H1 (cell line): ENCODE results near the gene HLA-DMB. TPM values are rescaled to one million over a fixed set of nuclear protein-coding genes. Genes with fewer than 3 reads are reported as not detected.

Experiments
- CTCF ChIA-PET: fragments of 300-600 bp; sonication (Branson Sonifier 250); formaldehyde crosslinking; loops from one replicate; lab custom pipeline; 2021; ENCODE audit not compliant: partially characterized antibody; lab: Charles Lee
- POLR2A ChIA-PET: fragments of 300-600 bp; sonication (Branson Sonifier 250); formaldehyde crosslinking; loops from one replicate; lab custom pipeline; 2021; ENCODE audit warnings: inconsistent platforms; ENCODE audit not compliant: partially characterized antibody; lab: Charles Lee
- DNase-seq, 2 experiments: peaks; one replicate each; pipeline versions ENCODE4 v3.0.0 to v3.0.0-alpha.2; 2010 to 2022; ENCODE audit warnings: low spot score in 2 of 2, low read depth in 1 of 2, mixed read lengths in 1 of 2
- FAIRE-seq: peaks from 2 replicates; lab custom pipeline; 2011; peaks lifted over from hg19 to GRCh38; lab: Jason Lieb, UNC
- H2AFZ ChIP-seq: 2 replicates; pipeline ENCODE4 v1.8.1; 2012; ENCODE audit warnings: low read length, inconsistent platforms
- H2AK5ac ChIP-seq: 2 replicates; pipeline ENCODE4 v1.6.1; 2013; ENCODE audit warnings: low read depth, low read length
- H2BK120ac ChIP-seq: replicated peaks from 2 replicates; pipeline ENCODE3; 2013; ENCODE audit warnings: low read depth, low read length, inconsistent platforms
- H2BK12ac ChIP-seq: 2 replicates; pipeline ENCODE4 v1.6.1; 2013; ENCODE audit warnings: low read depth, low read length
- H2BK15ac ChIP-seq: 2 replicates; pipeline ENCODE4 v1.6.1; 2013; ENCODE audit warnings: low read length
- H2BK20ac ChIP-seq: 2 replicates; pipeline ENCODE4 v1.6.1; 2013; ENCODE audit warnings: low read length
- H2BK5ac ChIP-seq: 2 replicates; pipeline ENCODE4 v1.6.1; 2013; ENCODE audit warnings: low read depth, low read length
- H3K14ac ChIP-seq: 2 replicates; pipeline ENCODE4 v1.6.1; 2013; ENCODE audit warnings: inconsistent platforms; ENCODE audit not compliant: insufficient read length
- H3K18ac ChIP-seq: 2 replicates; pipeline ENCODE4 v1.6.1; 2013; ENCODE audit warnings: low read length; ENCODE audit errors: extremely low read depth
- H3K23ac ChIP-seq: 2 replicates; pipeline ENCODE4 v1.6.1; 2013; ENCODE audit warnings: inconsistent platforms; ENCODE audit not compliant: insufficient read length
- H3K23me2 ChIP-seq: 2 replicates; pipeline ENCODE4 v1.6.1; 2013; ENCODE audit warnings: low read depth, low read length
- H3K27ac ChIP-seq: 2 replicates; pipeline ENCODE4 v1.6.1; 2011; ENCODE audit warnings: low read depth, low read length, inconsistent platforms
- H3K27me3 ChIP-seq, 4 experiments: replicated peaks in 1 of 4; 1 replicate in 1 of 4; 2 replicates in 3 of 4; pipeline versions ENCODE4 v1.6.1 to v1.8.1; 2011 to 2013; ENCODE audit warnings: low read length in 3 of 4, mild to moderate bottlenecking in 3 of 4, inconsistent platforms in 2 of 4, mixed read lengths in 2 of 4, moderate library complexity in 1 of 4; ENCODE audit not compliant: control insufficient read depth in 3 of 4, insufficient read depth in 3 of 4; ENCODE audit errors: extremely low read depth in 1 of 4
- H3K36me3 ChIP-seq, 4 experiments: 2 replicates each; pipeline versions ENCODE4 v1.6.1 to v1.8.1; 2011 to 2013; ENCODE audit warnings: mild to moderate bottlenecking in 4 of 4, low read length in 3 of 4, moderate library complexity in 2 of 4, control low read depth in 1 of 4, inconsistent platforms in 1 of 4; ENCODE audit not compliant: insufficient read depth in 4 of 4, control insufficient read depth in 2 of 4
- H3K4ac ChIP-seq: replicated peaks from 2 replicates; pipeline ENCODE3; 2013; ENCODE audit warnings: low read length, low read depth, mixed read lengths, inconsistent platforms; ENCODE audit not compliant: insufficient read length
- H3K4me1 ChIP-seq, 4 experiments: replicated peaks in 1 of 4; 1 replicate in 1 of 4; 2 replicates in 3 of 4; pipeline versions ENCODE4 v1.6.1 to v1.8.1; 2011 to 2013; ENCODE audit warnings: low read length in 3 of 4, inconsistent platforms in 2 of 4, mixed read lengths in 1 of 4; ENCODE audit not compliant: insufficient read depth in 4 of 4, control insufficient read depth in 3 of 4
- H3K4me2 ChIP-seq, 2 experiments: 2 replicates each; pipeline versions ENCODE4 v1.6.1 to v1.8.1; 2011 to 2013; ENCODE audit warnings: low read depth in 2 of 2, low read length in 2 of 2, control low read depth in 1 of 2, inconsistent platforms in 1 of 2, mild to moderate bottlenecking in 1 of 2; ENCODE audit not compliant: insufficient read depth in 1 of 2
- H3K4me3 ChIP-seq, 4 experiments: fragments of 200-600, 300-600 bp in 1 of 4; sonication (generic), shearing (Covaris generic), sonication (Bioruptor Twin) in 1 of 4; 2 replicates each; pipeline versions ENCODE4 v1.5.1 to v1.8.1; 2011 to 2016; ENCODE audit warnings: low read length in 4 of 4, low read depth in 3 of 4, control low read depth in 2 of 4, inconsistent platforms in 2 of 4, mild to moderate bottlenecking in 2 of 4, mixed read lengths in 1 of 4, moderate library complexity in 1 of 4; ENCODE audit not compliant: insufficient read depth in 2 of 4; ENCODE audit errors: extremely low read depth in 1 of 4
- H3K56ac ChIP-seq: replicated peaks from 2 replicates; pipeline ENCODE3; 2013; ENCODE audit warnings: low read depth, mild to moderate bottlenecking, mixed read lengths, low read length, inconsistent platforms; ENCODE audit not compliant: insufficient read length
- H3K79me1 ChIP-seq: 2 replicates; pipeline ENCODE4 v1.6.1; 2013; ENCODE audit warnings: low read depth, low read length, control low read depth
- H3K79me2 ChIP-seq, 2 experiments: 2 replicates each; pipeline versions ENCODE4 v1.6.1 to v1.8.1; 2012 to 2013; ENCODE audit warnings: low read length in 2 of 2, mild to moderate bottlenecking in 2 of 2, inconsistent platforms in 1 of 2; ENCODE audit not compliant: insufficient read depth in 2 of 2, control insufficient read depth in 1 of 2
- H3K9ac ChIP-seq, 4 experiments: replicated peaks in 1 of 4; 1 replicate in 1 of 4; 2 replicates in 3 of 4; pipeline versions ENCODE4 v1.6.1 to v1.8.1; 2011 to 2013; ENCODE audit warnings: low read depth in 3 of 4, low read length in 3 of 4, control low read depth in 2 of 4, mild to moderate bottlenecking in 2 of 4, moderate library complexity in 2 of 4, inconsistent platforms in 1 of 4; ENCODE audit errors: extremely low read depth in 1 of 4
- H3K9me3 ChIP-seq, 2 experiments: 2 replicates each; pipeline versions ENCODE4 v1.6.1 to v1.8.1; 2012 to 2013; ENCODE audit warnings: mild to moderate bottlenecking in 2 of 2, moderate library complexity in 2 of 2, control low read depth in 1 of 2, inconsistent platforms in 1 of 2, low read depth in 1 of 2, low read length in 1 of 2, mixed read lengths in 1 of 2; ENCODE audit not compliant: insufficient read depth in 2 of 2
- H4K20me1 ChIP-seq, 2 experiments: replicated peaks in 1 of 2; 2 replicates each; pipeline versions ENCODE3 to v1.8.1; 2011 to 2013; ENCODE audit warnings: inconsistent platforms in 2 of 2, low read length in 2 of 2, mild to moderate bottlenecking in 1 of 2; ENCODE audit not compliant: insufficient read depth in 2 of 2, control insufficient read depth in 1 of 2
- H4K5ac ChIP-seq: 2 replicates; pipeline ENCODE4 v1.6.1; 2013; ENCODE audit warnings: low read length, low read depth, mixed read lengths, inconsistent platforms; ENCODE audit not compliant: insufficient read length
- H4K8ac ChIP-seq: 2 replicates; pipeline ENCODE4 v1.8.0; 2013; ENCODE audit warnings: mild to moderate bottlenecking, moderate library complexity, low read length, inconsistent platforms; ENCODE audit not compliant: insufficient read depth; ENCODE audit errors: extremely low read depth
- H4K91ac ChIP-seq: replicated peaks from 2 replicates; pipeline ENCODE3; 2013; ENCODE audit warnings: low read length, mixed read lengths, inconsistent platforms; ENCODE audit not compliant: insufficient read length
- ASH2L ChIP-seq: fragments of 200-600, 300-600 bp; sonication (generic); IDR thresholded peaks from one replicate; pipeline ENCODE4 v1.7.1; 2017; ENCODE audit warnings: low read length
- CHD2 ChIP-seq: IDR thresholded peaks from 2 replicates; pipeline ENCODE4 v1.6.1; 2012; ENCODE audit warnings: low read length, improper control_type of control experiment
- CREB1 ChIP-seq: IDR thresholded peaks from 2 replicates; pipeline ENCODE4 v1.6.1; 2012; ENCODE audit warnings: inconsistent platforms
- EGR1 ChIP-seq: IDR thresholded peaks from 2 replicates; pipeline ENCODE4 v1.6.1; 2011; ENCODE audit warnings: low read depth, low read length, borderline replicate concordance
- HDAC6 ChIP-seq: IDR thresholded peaks from one replicate; pipeline ENCODE4 v1.7.1; 2012; ENCODE audit warnings: low read depth, mild to moderate bottlenecking, inconsistent platforms, low read length, moderate library complexity
- JUN ChIP-seq: IDR thresholded peaks from 2 replicates; pipeline ENCODE4 v1.6.1; 2011; ENCODE audit warnings: low read depth, mild to moderate bottlenecking, improper control_type of control experiment, low read length
- KDM4A ChIP-seq: IDR thresholded peaks from one replicate; pipeline ENCODE4 v1.7.1; 2012; ENCODE audit warnings: low read depth, mild to moderate bottlenecking, moderate library complexity, low read length, inconsistent platforms; ENCODE audit not compliant: severe bottlenecking
- PHF8 ChIP-seq: fragments of 200-600 bp; sonication (generic); conservative IDR thresholded peaks from 2 replicates; pipeline ENCODE4 v1.7.1; 2012; ENCODE audit warnings: low read depth, mild to moderate bottlenecking, inconsistent platforms, low read length, moderate library complexity
- POU5F1 ChIP-seq: IDR thresholded peaks from 2 replicates; pipeline ENCODE4 v1.6.1; 2011; ENCODE audit warnings: low read depth, mild to moderate bottlenecking, low read length, moderate library complexity
- RNF2 ChIP-seq: fragments of 200-900, 300-1000 bp; sonication (generic); IDR thresholded peaks from 2 replicates; pipeline ENCODE4 v1.7.1; 2016; ENCODE audit warnings: borderline replicate concordance, low read depth, mild to moderate bottlenecking, antibody characterized with exemption, low read length; ENCODE audit not compliant: poor library complexity, severe bottlenecking; ENCODE audit errors: missing control alignments
- SIX5 ChIP-seq: IDR thresholded peaks from 2 replicates; pipeline ENCODE4 v1.6.1; 2011; ENCODE audit warnings: mild to moderate bottlenecking, low read depth, low read length
- SP2 ChIP-seq: IDR thresholded peaks from 2 replicates; pipeline ENCODE4 v1.6.1; 2012; ENCODE audit warnings: mild to moderate bottlenecking, low read length, inconsistent platforms
- SRF ChIP-seq: IDR thresholded peaks from 2 replicates; pipeline ENCODE4 v1.6.1; 2011; ENCODE audit warnings: mild to moderate bottlenecking, low read depth, low read length, moderate library complexity
- ZNF274 ChIP-seq: IDR thresholded peaks from 2 replicates; pipeline ENCODE4 v1.7.0; 2012; ENCODE audit warnings: low read length, borderline replicate concordance; ENCODE audit errors: extremely low read depth
- WGBS, 2 experiments: shearing (Covaris generic) in 1 of 2; methylation state at CpG; one replicate each; pipeline versions ENCODE4 v1.1.6 to v1.1.7; 2013 to 2015; ENCODE audit warnings: low lambda C conversion rate in 2 of 2, mixed read lengths in 2 of 2, inconsistent platforms in 1 of 2, low coverage in 1 of 2, missing lambda C conversion rate in 1 of 2; ENCODE audit not compliant: insufficient replicate concordance in 2 of 2, insufficient coverage in 1 of 2, insufficient read length in 1 of 2; ENCODE audit errors: extremely low coverage in 1 of 2, missing lambda C conversion rate in 1 of 2; 5-methylcytosine and 5-hydroxymethylcytosine counted together
- polyA plus RNA-seq, 7 experiments: library from polyadenylated mRNA; depleted of rRNA in 3 of 7; stranded (reverse) in 5 of 7; unstranded in 2 of 7; fragments of >200 nt in 5 of 7; fragments of 200-250 nt in 2 of 7; gene quantifications; 1 replicate in 5 of 7; 2 replicates in 1 of 7; 4 replicates in 1 of 7; pipeline versions ENCODE4 v1.2.1 to v1.2.3, GENCODE V29; 2011 to 2013; ENCODE audit warnings: missing spikeins in 2 of 7, mixed read lengths in 2 of 7
- total RNA-seq: library from RNA; stranded (reverse); fragmentation: NEBNext Ultra II Directional; extraction: Animal tissue kit (Norgen Biotek cat#: 25700); gene quantifications from 2 replicates; pipeline ENCODE4 v1.2.1, GENCODE V29; 2021

Gene HLA-DMB
- total and polyA plus RNA-seq, 2 of the 8 experiments (the other 6 are each of a cell fraction or from before 2014, with no cell fraction given): 2.7 to 4.7 TPM

GRCh38 chr6:32935551-32936238 is 5.1 kb downstream of the HLA-DMB start:
- Histone ChIP-seq H4K91ac (no peak overlapping the region), H2BK12ac (no peak overlapping the region), H2BK5ac (no peak overlapping the region), H3K18ac (no peak overlapping the region), H3K9me3 (no peaks in the 10 kb centered on the region), H3K4me1 (no peaks in the 10 kb centered on the region; a peak in 1 of 7 replicates), H2AFZ (no peak overlapping the region), H4K8ac (no peak overlapping the region), H3K14ac (no peak overlapping the region), H2BK20ac (no peak overlapping the region), H3K23ac (no peak overlapping the region), H2BK120ac (no peak overlapping the region), H3K4ac (no peak overlapping the region), H2AK5ac (no peak overlapping the region), H3K4me3 (no peak overlapping the region), H4K5ac (no peak overlapping the region), H3K79me2 (no peaks in the 10 kb centered on the region), H2BK15ac (no peak overlapping the region), H3K36me3 (no peaks in the 10 kb centered on the region), H3K4me2 (no peak overlapping the region), H3K56ac (no peak overlapping the region), H4K20me1 (no peaks in the 10 kb centered on the region), H3K9ac (no peak overlapping the region), H3K79me1 (no peaks in the 10 kb centered on the region), H3K23me2 (no peaks in the 10 kb centered on the region), H3K27me3 (no peaks in the 10 kb centered on the region), H3K27ac (no peak overlapping the region)
- DNase-seq: no peak
- ChIA-PET POLR2A (interaction anchor here (1.0 to 1.8 kb wide), 4 partner anchors 31 to 47 kb away, joined by 3 to 4 read pairs (median 3); no protein-coding TSS in a partner anchor), CTCF (interaction anchor here (0.7 to 9.7 kb wide), 10 partner anchors 7 to 97 kb away, joined by 3 to 160 read pairs (median 10); partner anchors contain the start of genes HLA-DMA, HLA-DMB and TAP2)
- 91% methylated on average over 4 of the region's 4 CpGs; no CpG with 5 or more reads in 1 of the 2 experiments for WGBS, 2 experiments
- no peak for FAIRE-seq
- TF ChIP-seq ASH2L (no peak), SIX5 (no peak), EGR1 (no peak), PHF8 (no peak), RNF2 (no peak), JUN (no peak), CHD2 (no peak), CREB1 (no peak), KDM4A (no peak), SRF (no peak), SP2 (no peak), POU5F1 (no peak), HDAC6 (no peak), ZNF274 (no peak)
